ENCODE data around the gene DYNC1H1.

The DYNC1H1 gene

GRCh38 chr14:102087762-102088011, 123.3 kb downstream of the DYNC1H1 start:
- H3K27ac Mint-ChIP-seq = peak overlapping the region; percentile 98
- H3K9me3 Mint-ChIP-seq = no peaks in the 10 kb centered on the region
- intact Hi-C loops (cut with micrococcal nuclease) = loop anchor here (2.0 to 5.0 kb wide), 2 partner anchors 140 to 229 kb away; no protein-coding TSS in a partner anchor
- peaks cover 2% of the 10 kb centered on the region for H3K27me3 Mint-ChIP-seq
- peaks cover 44% of the 10 kb centered on the region for H3K36me3 Mint-ChIP-seq (ENCODE audit: low read depth)
- H3K4me3 Mint-ChIP-seq = peak overlapping the region; percentile 77
- peaks cover 51% of the 10 kb centered on the region for H3K4me1 Mint-ChIP-seq (ENCODE audit: low read depth)

- Mint-ChIP-seq H3K4me3 (peak overlapping the region; percentile 77), H3K4me1 (ENCODE audit: low read depth) (peaks cover 46% of the 10 kb centered on the region), H3K27me3 (peaks cover 2% of the 10 kb centered on the region), H3K36me3 (ENCODE audit: low read depth) (peaks cover 39% of the 10 kb centered on the region), H3K27ac (peak overlapping the region; percentile 98), H3K9me3 (no peaks in the 10 kb centered on the region)
- intact Hi-C loops (cut with micrococcal nuclease) = loop anchor here (5.0 kb wide), 1 partner anchor 141 kb away; no protein-coding TSS in a partner anchor
These were observed 123.8 kb downstream of the DYNC1H1 start for GRCh38 chr14:102088012-102088792.

- Mint-ChIP-seq H3K27me3 (peaks cover 11% of the 10 kb centered on the region), H3K27ac (peak overlapping the region; percentile 98), H3K9me3 (no peaks in the 10 kb centered on the region), H3K4me3 (peak overlapping the region; percentile 27), H3K36me3 (ENCODE audit: low read depth) (peaks cover 23% of the 10 kb centered on the region), H3K4me1 (ENCODE audit: low read depth) (peaks cover 30% of the 10 kb centered on the region)
- intact Hi-C loops (cut with micrococcal nuclease) = loop anchor here (5.0 to 10.0 kb wide), 2 partner anchors 45 to 142 kb away; no protein-coding TSS in a partner anchor
These were observed 125.4 kb downstream of the DYNC1H1 start for GRCh38 chr14:102089621-102090343.

GRCh38 chr14:102090713-102091112, 126.3 kb downstream of the DYNC1H1 start:
- intact Hi-C loops (cut with micrococcal nuclease) = loop anchor here (10.0 kb wide), 1 partner anchor 46 kb away; no protein-coding TSS in a partner anchor
- Mint-ChIP-seq H3K36me3 (ENCODE audit: low read depth) (peaks cover 14% of the 10 kb centered on the region), H3K27ac (no peak overlapping the region)

GRCh38 chr14:102092806-102093205, 128.4 kb downstream of the DYNC1H1 start:
- H3K9me3 Mint-ChIP-seq = no peaks in the 10 kb centered on the region
- H3K4me3 Mint-ChIP-seq = no peak overlapping the region
- H3K4me1 Mint-ChIP-seq (ENCODE audit: low read depth) = peaks cover 39% of the 10 kb centered on the region
- intact Hi-C loops (cut with micrococcal nuclease) = loop anchor here (10.0 kb wide), 1 partner anchor 48 kb away; no protein-coding TSS in a partner anchor
- peaks cover 18% of the 10 kb centered on the region for H3K27me3 Mint-ChIP-seq
- H3K36me3 Mint-ChIP-seq (ENCODE audit: low read depth) = no peaks in the 10 kb centered on the region
- H3K27ac Mint-ChIP-seq = no peak overlapping the region

More at GRCh38 chr14:102090713-102091112, 126.3 kb downstream of the DYNC1H1 start:
- no peaks in the 10 kb centered on the region for H3K9me3 Mint-ChIP-seq
- H3K4me1 Mint-ChIP-seq (ENCODE audit: low read depth) = peaks cover 31% of the 10 kb centered on the region
- H3K27me3 Mint-ChIP-seq = peaks cover 14% of the 10 kb centered on the region
- no peak overlapping the region for H3K4me3 Mint-ChIP-seq

- Mint-ChIP-seq H3K4me1 (ENCODE audit: low read depth) (peaks cover 27% of the 10 kb centered on the region), H3K27me3 (peaks cover 20% of the 10 kb centered on the region), H3K27ac (peak overlapping the region; percentile 15), H3K36me3 (ENCODE audit: low read depth) (no peaks in the 10 kb centered on the region), H3K4me3 (no peak overlapping the region), H3K9me3 (no peaks in the 10 kb centered on the region)
- intact Hi-C loops (cut with micrococcal nuclease) = loop anchor here (10.0 kb wide), 1 partner anchor 49 kb away; no protein-coding TSS in a partner anchor
These were observed 129.7 kb downstream of the DYNC1H1 start for GRCh38 chr14:102094101-102094500.

GRCh38 chr14:102095231-102095870, 131.0 kb downstream of the DYNC1H1 start:
- no peaks in the 10 kb centered on the region for H3K9me3 Mint-ChIP-seq
- no peak overlapping the region for H3K4me3 Mint-ChIP-seq
- peaks cover 20% of the 10 kb centered on the region for H3K27me3 Mint-ChIP-seq
- H3K36me3 Mint-ChIP-seq (ENCODE audit: low read depth) = no peaks in the 10 kb centered on the region
- H3K27ac Mint-ChIP-seq = no peak overlapping the region
- intact Hi-C loops (cut with micrococcal nuclease) = loop anchor here (5.0 to 10.0 kb wide), 2 partner anchors 51 to 133 kb away; partner anchors contain the start of gene DYNC1H1
- H3K4me1 Mint-ChIP-seq (ENCODE audit: low read depth) = peaks cover 15% of the 10 kb centered on the region

GRCh38 chr14:102095871-102096568, 131.6 kb downstream of the DYNC1H1 start:
- no peaks in the 10 kb centered on the region for H3K9me3 Mint-ChIP-seq
- peaks cover 18% of the 10 kb centered on the region for H3K27me3 Mint-ChIP-seq
- peaks cover 20% of the 10 kb centered on the region for H3K4me1 Mint-ChIP-seq (ENCODE audit: low read depth)
- intact Hi-C loops (cut with micrococcal nuclease) = loop anchor here (1.0 to 10.0 kb wide), 3 partner anchors 33 to 134 kb away; partner anchors contain the start of gene DYNC1H1
- no peaks in the 10 kb centered on the region for H3K36me3 Mint-ChIP-seq (ENCODE audit: low read depth)
- H3K4me3 Mint-ChIP-seq = no peak overlapping the region
- no peak overlapping the region for H3K27ac Mint-ChIP-seq

- H3K36me3 Mint-ChIP-seq (ENCODE audit: low read depth) = no peaks in the 10 kb centered on the region
- no peak overlapping the region for H3K27ac Mint-ChIP-seq
- H3K4me3 Mint-ChIP-seq = no peak overlapping the region
- H3K27me3 Mint-ChIP-seq = peaks cover 22% of the 10 kb centered on the region
- intact Hi-C loops (cut with micrococcal nuclease) = loop anchor here (1.0 to 10.0 kb wide), 3 partner anchors 33 to 134 kb away; partner anchors contain the start of gene DYNC1H1
- H3K9me3 Mint-ChIP-seq = no peaks in the 10 kb centered on the region
- H3K4me1 Mint-ChIP-seq (ENCODE audit: low read depth) = peaks cover 26% of the 10 kb centered on the region
These were observed 132.3 kb downstream of the DYNC1H1 start for GRCh38 chr14:102096569-102097188.

- H3K27me3 Mint-ChIP-seq = peaks cover 22% of the 10 kb centered on the region
- H3K9me3 Mint-ChIP-seq = no peaks in the 10 kb centered on the region
- no peaks in the 10 kb centered on the region for H3K36me3 Mint-ChIP-seq (ENCODE audit: low read depth)
- H3K4me1 Mint-ChIP-seq (ENCODE audit: low read depth) = peaks cover 26% of the 10 kb centered on the region
- H3K4me3 Mint-ChIP-seq = no peak overlapping the region
- H3K27ac Mint-ChIP-seq = no peak overlapping the region
- intact Hi-C loops (cut with micrococcal nuclease) = loop anchor here (5.0 to 10.0 kb wide), 2 partner anchors 53 to 135 kb away; partner anchors contain the start of gene DYNC1H1
These were observed 133.2 kb downstream of the DYNC1H1 start for GRCh38 chr14:102097441-102098135.

GRCh38 chr14:102103062-102103695, 138.8 kb downstream of the DYNC1H1 start:
- intact Hi-C loops (cut with micrococcal nuclease) = no loop called here
- Mint-ChIP-seq H3K27me3 (peaks cover 5% of the 10 kb centered on the region), H3K9me3 (no peaks in the 10 kb centered on the region), H3K4me3 (no peak overlapping the region), H3K36me3 (ENCODE audit: low read depth) (no peaks in the 10 kb centered on the region), H3K4me1 (ENCODE audit: low read depth) (peaks cover 42% of the 10 kb centered on the region), H3K27ac (no peak overlapping the region)

- peaks cover 9% of the 10 kb centered on the region for H3K9me3 Mint-ChIP-seq
- no peaks in the 10 kb centered on the region for H3K36me3 Mint-ChIP-seq (ENCODE audit: low read depth)
- intact Hi-C loops (cut with micrococcal nuclease) = no loop called here
- H3K4me1 Mint-ChIP-seq (ENCODE audit: low read depth) = peaks cover 41% of the 10 kb centered on the region
- peaks cover 4% of the 10 kb centered on the region for H3K27me3 Mint-ChIP-seq
- H3K27ac Mint-ChIP-seq = peak overlapping the region; percentile 73
- H3K4me3 Mint-ChIP-seq = no peak overlapping the region
These were observed 141.0 kb downstream of the DYNC1H1 start for GRCh38 chr14:102105369-102105768.

Measured in dendritic cell treated with granulocyte-macrophage colony-stimulating factor and Interleukin-4, amounts not matched to agents 40 ng/mL and 50 ng/mL, for 4 days (primary cell).